Omental fat pad (tissue), 4 donors: ENCODE data around the gene ST3GAL3. TPM values are rescaled to one million over a fixed set of nuclear protein-coding genes. Genes with fewer than 3 reads are reported as not detected.

Source experiments
- ATAC-seq: fragments of 150-250 bp; one replicate; pipeline ENCODE4 v1.9.1; 2016; ENCODE audit warnings: mild to moderate bottlenecking, moderate library complexity; ENCODE audit not compliant: low FRiP score
- DNase-seq: peaks from one replicate; pipeline ENCODE4 v3.0.0-alpha.2; 2019; ENCODE audit warnings: low spot score
- CTCF ChIP-seq, 3 donors: fragments of 450-650 bp; IDR thresholded peaks; one replicate each; pipeline ENCODE4 v1.5.1; 2016 to 2017; ENCODE audit warnings: antibody characterized with exemption in 3 of 3, mild to moderate bottlenecking in 3 of 3, moderate library complexity in 2 of 3
- total RNA-seq, 4 donors: library from RNA; depleted of rRNA; stranded (reverse); fragments of >200 nt; gene quantifications; one replicate each; pipeline ENCODE4 v1.1.0, GENCODE V29; 2016

Gene ST3GAL3
- total RNA-seq, 4 donors from 2014 or later = 13.4 to 23.9 (median 20.1) TPM

- ATAC-seq (no peak), DNase-seq (no peak)
- TF ChIP-seq CTCF (IDR thresholded peaks at IDR 0.05) = no peak
These were observed 240.6 kb downstream of the ST3GAL3 start for GRCh38 chr1:43947874-43948437.

DNA sequence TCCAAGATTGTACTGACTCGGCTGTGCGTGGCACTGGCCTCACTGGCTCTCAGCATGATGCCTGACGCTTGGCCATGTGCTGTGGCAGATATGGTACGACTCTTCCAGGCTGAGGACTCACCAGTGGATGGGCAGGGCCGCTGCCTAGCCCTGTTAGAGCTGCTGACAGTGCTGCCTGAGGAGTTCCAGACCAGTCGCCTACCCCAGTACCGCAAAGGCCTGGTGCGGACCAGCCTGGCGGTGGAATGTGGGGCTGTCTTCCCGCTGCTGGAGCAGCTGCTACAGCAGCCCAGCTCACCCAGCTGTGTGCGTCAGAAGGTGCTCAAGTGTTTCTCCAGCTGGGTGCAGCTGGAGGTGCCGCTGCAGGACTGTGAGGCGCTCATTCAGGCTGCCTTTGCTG lies 242.3 kb downstream of the ST3GAL3 start:
- ATAC-seq = no peak
- no peak for TF ChIP-seq CTCF (IDR thresholded peaks at IDR 0.05)
- DNase-seq = no peak

- DNase-seq (no peak), ATAC-seq (no peak)
- TF ChIP-seq CTCF (IDR thresholded peaks at IDR 0.05) = no peak
These were observed 244.0 kb downstream of the ST3GAL3 start for GRCh38 chr1:43951021-43951985.

- DNase-seq (no peak), ATAC-seq (no peak)
- TF ChIP-seq CTCF (IDR thresholded peaks at IDR 0.05) = no peak
These were observed 245.5 kb downstream of the ST3GAL3 start for GRCh38 chr1:43952731-43953346.

- DNase-seq (no peak), ATAC-seq (no peak)
- TF ChIP-seq CTCF (IDR thresholded peaks at IDR 0.05) = no peak
These were observed 246.0 kb downstream of the ST3GAL3 start for GRCh38 chr1:43953361-43953760.

GRCh38 chr1:43954036-43954435 lies 246.7 kb downstream of the ST3GAL3 start:
- DNase-seq (no peak), ATAC-seq (no peak)
- no peak for TF ChIP-seq CTCF (IDR thresholded peaks at IDR 0.05)
